Inflammatory macrophage treated with lipopolysaccharide for 1 hour (primary cell): ENCODE data around the gene USP6.
"Not testable (repeated sequence)": the region's sequence is repeated elsewhere in the genome, so short reads cannot be mapped to it uniquely, and the experiment has no call there.

Source experiments
- DNase-seq, 2 donors: peaks; one replicate each; pipeline ENCODE4 v3.0.0-alpha.2; 2020 to 2022

USP6 gene

DNA sequence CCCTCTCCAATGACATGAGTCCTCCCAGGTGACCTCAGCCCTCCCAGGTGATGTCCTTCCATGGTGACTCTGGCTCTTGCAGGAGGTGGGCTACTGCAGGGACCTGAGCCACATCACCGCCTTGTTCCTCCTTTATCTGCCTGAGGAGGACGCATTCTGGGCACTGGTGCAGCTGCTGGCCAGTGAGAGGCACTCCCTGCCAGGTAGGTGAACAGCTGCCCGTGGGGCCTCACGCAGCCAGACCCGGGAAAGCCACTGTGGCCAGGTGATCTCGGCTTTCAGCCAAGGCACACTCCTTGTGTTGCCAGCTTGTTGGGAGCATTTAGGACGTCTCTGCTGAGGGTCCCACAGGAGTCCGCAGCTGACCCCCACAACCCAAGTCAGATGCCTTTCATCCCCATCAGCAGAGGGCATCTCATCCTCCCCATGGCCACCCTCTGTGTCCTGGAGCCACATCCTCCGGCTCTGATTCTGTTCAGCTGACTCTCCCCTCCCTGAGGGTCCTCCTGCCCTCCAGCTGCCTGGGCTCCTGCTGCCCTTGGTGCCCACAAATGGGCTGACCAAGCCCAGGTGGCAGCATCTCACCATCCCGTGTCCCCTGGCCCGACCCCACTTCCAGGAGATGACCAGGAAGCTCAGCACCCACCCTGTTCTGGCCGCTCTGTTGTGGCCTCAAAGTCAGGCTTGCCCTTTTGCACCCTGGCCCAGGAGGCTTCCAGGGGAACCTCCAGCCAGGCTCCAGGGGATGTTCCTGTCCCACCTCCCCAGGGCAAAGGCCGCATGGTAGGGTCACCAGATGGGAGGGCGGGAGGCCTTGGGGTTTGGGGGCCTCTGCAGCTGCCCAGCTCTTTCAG is 20.1 kb downstream of the USP6 start:
- DNase-seq, result no peak

GRCh38 chr17:5136580-5137412 is 21.0 kb downstream of the USP6 start:
- not testable (repeated sequence) for DNase-seq

- not testable (repeated sequence) for DNase-seq
These were observed 21.8 kb downstream of the USP6 start for GRCh38 chr17:5137511-5138197.

DNA sequence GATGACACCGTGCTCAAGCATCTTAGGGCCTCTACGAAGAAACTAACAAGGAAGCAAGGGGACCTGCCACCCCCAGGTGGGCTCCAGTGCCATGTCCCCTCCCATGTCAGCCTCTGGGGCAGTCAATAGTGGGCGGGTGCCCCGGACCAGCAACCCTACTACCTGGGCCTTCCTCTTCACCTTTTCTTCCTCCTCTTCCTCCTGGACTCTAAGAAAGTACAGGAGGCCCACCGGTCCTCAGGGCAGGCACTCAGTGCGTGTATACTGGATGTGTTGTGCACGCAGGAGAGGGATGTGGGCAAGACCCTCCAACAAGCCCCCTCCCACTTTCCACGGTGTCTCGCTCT is 22.3 kb downstream of the USP6 start:
- not testable (repeated sequence) for DNase-seq

DNA sequence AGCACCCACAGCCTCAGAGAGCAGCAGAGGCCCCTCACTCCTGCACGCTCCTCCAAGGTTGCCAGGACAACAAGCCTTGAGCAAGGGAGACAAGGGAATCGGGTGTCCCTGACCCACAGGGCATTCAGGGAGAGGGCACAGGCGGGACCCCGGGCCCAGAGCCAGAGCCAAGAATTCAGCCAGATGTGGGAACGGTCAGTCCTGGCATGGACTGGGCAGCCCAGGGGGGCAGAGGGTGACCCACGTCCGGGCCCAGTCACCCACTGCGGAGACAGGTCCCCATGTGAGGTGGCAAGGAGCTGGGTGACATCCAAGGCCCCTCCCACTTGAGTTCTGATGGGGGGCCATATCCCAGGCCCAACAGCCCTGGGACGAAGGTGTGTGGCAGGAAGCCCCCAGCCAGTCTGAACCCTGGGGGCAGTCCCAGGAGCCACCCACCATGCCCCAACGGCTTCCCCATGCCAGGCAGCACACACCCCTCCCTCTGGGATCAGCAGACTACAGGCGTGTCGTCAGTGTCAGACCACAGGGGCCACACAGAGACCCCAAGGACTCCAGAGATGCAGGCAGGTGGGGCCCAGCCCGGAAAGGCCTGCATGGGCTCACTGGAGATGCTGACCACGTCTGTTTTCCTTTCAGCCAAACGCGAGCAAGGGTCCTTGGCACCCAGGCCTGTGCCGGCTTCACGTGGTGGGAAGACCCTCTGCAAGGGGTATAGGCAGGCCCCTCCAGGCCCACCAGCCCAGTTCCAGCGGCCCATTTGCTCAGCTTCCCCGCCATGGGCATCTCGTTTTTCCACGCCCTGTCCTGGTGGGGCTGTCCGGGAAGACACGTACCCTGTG is 23.0 kb downstream of the USP6 start:
- no peak for DNase-seq

GRCh38 chr17:5139458-5139732 is 23.6 kb downstream of the USP6 start:
- no peak for DNase-seq

- not testable (repeated sequence) for DNase-seq
These were observed 27.0 kb downstream of the USP6 start for GRCh38 chr17:5142877-5143276.

DNA sequence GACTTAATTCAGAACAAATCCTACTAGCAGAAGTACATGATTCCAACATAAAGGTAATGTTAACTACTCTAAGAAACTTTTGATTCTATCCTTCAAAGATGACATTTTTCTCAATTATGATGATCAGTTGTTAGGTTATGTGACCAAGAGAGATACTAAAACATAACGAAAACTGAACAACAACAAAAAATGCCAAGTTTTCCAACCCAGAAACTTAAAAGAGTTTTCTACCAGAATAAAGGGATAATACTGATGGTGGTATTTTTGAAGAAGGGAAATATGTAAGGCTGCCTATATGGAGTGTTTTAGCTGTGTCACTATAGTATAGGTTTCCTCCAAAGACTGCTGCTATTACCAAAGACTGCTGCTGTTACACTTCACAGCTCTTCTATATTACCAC is 30.3 kb downstream of the USP6 start:
- DNase-seq, result not testable (repeated sequence)

DNA sequence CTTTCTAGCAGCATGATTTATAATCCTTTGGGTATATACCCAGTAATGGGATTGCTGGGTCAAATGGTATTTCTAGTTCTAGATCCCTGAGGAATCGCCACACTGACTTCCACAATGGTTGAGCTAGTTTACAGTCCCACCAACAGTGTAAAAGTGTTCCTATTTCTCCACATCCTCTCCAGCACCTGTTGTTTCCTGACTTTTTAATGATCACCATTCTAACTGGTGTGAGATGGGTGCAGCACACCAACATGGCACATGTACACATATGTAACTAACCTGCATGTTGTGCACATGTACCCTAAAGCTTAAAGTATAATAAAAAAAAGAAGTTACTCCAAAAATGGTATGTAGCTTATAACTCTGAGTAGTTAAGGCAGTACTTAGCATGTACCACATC is 44.9 kb downstream of the USP6 start:
- DNase-seq, result not testable (repeated sequence)

DNA sequence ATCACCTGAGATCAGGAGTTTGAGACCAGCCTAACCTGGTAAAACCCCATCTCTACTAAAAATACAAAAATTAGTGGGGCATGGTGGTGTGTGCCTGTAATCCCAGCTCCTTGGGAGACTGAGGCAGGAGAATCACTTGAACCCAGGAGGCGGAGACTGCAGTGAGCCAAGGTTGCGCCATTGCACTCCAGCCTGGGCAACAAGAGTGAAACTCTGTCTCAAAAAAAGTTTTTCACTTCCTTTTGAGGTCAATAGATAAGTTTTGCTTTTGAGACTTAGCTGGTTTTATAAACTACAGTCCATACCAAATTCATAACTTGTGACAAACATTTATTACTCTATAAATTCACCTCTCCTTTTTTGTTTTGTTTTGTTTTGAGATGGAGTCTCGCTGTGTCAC is 46.0 kb downstream of the USP6 start:
- DNase-seq, result not testable (repeated sequence)

DNA sequence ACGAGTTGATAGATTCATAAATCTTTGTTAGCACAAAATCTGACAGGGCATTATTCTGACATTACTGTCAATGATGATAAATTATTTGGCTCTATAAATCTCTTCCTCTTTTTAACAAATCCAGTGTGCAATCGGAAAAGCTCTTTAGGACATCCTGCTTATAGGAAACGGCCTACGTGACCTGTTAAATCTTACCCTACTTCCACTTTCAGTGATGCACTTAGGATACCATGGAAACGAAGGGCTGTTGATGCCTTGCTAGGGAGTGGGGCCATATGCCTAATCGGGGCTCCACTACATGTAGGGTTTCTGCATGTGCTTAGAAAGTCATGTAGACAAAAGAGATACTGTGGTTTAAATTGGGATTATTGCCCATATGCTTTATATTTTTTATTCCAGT is 48.6 kb downstream of the USP6 start:
- DNase-seq, result peak; percentile 37 to 58

GRCh38 chr17:5165791-5166564 is 50.1 kb downstream of the USP6 start:
- DNase-seq, result peak; percentile 51 to 73

DNA sequence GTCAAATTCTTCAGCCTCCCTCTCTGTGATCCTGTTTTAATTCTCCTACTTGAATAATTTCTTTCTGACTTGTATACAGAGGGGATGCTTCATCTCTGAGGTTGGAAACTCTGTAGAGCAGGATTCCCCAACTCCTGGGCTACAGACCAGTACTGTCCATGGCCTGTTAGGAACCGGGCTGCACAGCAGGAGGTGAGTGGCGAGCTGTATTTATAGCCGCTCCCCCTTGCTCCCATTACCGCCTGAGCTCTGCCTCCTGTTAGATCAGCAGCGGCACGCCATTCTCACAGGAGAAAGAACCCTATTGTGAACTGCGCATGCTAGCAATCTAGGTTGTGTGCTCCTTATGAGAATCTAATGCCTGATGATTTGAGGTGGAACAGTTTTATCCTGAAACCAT is 59.2 kb downstream of the USP6 start:
- not testable (repeated sequence) for DNase-seq

- DNase-seq, result no peak
These were observed 63.2 kb downstream of the USP6 start for GRCh38 chr17:5179003-5179402.

- DNase-seq, result no peak
These were observed 65.9 kb downstream of the USP6 start for GRCh38 chr17:5181509-5182305.

GRCh38 chr17:5182597-5183409 is 67.0 kb downstream of the USP6 start:
- no peak for DNase-seq

DNA sequence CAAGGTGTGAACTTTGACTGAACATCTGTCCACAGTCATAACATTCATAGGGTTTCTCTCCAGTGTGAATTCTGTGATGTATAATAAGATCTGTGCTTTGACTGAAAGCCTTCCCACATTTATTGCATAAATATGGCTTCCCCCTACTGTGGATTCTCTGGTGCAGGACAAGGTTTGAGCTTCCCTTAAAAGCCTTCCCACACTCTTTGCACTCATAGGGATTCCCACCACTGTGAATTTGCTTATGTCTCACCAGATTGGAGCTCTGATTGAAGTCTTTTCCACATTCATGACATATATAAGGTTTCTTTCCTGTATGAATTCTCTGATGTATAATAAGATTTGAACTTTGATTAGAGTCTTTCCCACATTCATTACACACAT is 67.6 kb downstream of the USP6 start:
- no peak for DNase-seq

- no peak for DNase-seq
These were observed 68.5 kb downstream of the USP6 start for GRCh38 chr17:5184288-5184687.

GRCh38 chr17:5191541-5192417 is 75.9 kb downstream of the USP6 start, which contains the start of gene ZNF594:
Gene ZNF594, minus strand, starts transcription at chr17:5191868. Its CDS starts 7,612 bp downstream, at chr17:5184256.
- DNase-seq, result peak; percentile 92 to 95
